IPS-11a (cell line): ENCODE measurements around the gene LIFR.

Experiments used
- H3K4me3 ChIP-seq: one replicate; pipeline ENCODE4 v1.5.1; 2013; ENCODE audit warnings: low read depth, low read length, control low read depth

The LIFR gene

DNA sequence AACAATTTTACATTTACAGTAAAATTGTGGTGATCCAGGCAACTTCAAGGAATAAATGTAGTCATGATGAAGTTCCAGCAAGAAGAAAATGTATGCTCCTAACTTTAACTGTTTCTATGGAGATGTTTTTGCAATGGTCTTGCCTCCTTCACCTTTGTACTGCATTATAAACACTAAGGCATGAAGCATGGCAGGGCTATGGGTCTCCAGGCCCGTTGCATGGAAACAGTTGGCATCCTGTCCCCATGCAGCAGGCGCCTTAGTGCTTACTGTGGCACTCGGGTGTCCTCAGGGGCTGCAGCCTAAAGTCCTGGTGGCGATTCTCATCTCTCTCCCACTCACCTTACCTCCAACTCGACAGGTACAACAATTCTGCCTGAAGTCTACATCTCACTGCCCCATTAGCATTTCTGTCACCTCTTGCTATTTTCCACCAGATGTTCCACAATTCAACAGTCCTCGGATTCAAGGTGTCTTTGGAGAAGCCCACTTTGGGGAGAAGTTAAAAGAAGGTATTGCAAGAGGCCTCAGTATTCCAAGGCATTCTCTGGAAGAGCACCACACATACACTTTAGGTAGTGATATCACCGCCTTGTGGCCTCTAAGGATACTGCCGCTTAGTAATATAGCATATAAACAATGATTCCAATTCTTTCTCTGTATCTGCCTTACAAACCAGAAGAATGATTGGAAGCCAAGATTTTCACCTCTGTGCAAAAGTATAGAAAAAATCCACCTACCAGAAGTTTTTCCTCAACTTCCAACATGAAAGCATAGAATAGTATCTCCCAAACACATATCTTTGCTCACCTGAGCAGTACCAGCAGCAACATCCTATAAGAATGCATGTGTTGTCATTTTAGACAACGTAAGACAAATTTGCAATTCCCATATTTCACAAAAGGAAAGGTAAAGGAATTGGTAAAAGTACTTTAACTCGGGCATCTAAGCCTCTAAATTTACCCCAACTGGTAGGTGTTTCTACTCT is 5.1 kb downstream of the LIFR start:
- H3K4me3 ChIP-seq: no peak overlapping the region

DNA sequence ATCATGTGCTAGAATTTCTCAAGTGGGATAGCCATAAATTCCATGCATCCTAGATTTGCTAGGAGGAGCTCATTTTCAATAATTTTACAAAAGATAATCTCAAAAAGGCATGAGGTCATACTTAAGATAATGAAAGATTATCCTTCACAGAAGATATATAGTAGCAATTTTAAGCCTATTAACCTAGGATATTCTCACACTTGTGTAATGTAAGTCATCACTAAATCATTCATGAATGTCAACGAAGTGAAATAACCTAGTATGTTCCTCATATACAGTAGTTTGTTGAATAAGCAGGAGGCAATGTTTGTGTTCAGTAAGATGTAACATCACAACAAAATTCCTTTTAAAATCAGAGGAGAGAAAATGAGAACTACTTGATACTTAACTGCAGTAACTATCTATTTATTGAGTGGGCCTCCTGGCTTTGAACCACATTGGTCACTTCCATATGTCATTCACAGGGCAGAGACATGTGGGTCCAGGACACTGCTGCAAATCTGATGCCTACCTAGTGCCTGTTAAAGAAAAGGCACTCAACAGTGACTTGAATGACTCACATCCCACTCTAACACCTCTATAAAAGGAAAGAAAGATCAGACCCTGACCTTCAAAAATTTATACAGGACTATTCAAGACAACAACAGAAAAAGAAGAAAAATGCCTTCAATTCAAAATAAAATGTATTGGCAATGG is 8.2 kb downstream of the LIFR start:
- H3K4me3 ChIP-seq: no peak overlapping the region

DNA sequence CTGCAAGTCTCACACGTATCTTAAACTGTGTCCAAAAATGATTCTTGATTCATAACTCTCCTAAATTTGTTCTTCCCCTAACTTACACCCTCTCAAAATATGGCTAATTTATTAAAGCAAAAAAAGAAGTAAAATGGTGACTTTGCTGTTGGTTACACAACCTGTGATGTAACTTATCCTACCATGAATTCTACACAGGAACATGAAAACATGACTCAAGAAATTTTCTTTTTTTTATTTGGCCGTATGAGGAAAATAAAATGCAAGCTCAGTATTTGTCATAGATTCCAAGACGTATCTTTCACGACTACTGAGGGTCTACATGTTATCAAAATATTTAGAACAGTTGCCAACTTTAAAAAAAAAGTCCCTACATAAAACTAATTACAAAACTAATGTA is 9.2 kb downstream of the LIFR start:
- no peak overlapping the region for H3K4me3 ChIP-seq

DNA sequence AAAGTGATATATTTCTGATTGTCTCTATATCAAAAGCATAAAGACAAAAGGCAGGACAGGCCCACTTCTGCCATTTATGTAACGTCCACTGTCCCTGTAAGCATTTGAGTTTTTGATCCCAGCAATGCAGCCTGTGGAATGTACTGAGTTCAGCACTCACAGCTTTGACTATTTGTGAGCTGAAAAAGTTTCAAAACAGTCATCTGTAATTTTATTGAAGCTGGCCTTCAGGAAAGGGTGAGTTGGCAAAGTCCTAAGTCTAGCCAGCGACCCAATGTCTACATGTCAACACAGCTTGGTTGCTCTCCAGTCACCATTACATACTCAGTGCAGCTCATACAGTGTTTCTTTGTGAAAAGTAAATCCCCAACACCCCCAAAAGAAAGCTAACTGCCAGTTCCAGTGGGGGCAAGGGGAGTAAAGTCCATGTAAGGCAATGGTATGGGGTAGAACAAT is 9.7 kb downstream of the LIFR start:
- no peak overlapping the region for H3K4me3 ChIP-seq

DNA sequence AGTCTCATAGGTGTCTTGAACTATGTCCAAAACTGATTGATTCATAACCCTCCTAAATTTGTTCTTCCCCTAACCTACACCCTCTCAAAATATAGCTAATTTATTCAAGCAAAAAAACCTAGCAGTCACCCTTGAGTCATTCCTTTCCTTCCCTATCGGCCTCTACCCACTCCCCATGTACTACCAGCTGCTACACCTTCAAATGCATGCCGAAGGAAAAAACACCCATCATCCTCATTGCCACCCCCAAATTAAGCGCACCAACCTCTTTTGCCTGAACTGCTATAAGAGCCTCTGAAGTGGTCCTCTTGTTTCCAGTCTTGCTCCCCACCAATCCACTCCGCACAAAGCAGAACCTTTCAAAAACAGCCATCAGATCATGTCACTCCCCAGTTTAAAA is 12.6 kb downstream of the LIFR start:
- no peak overlapping the region for H3K4me3 ChIP-seq

DNA sequence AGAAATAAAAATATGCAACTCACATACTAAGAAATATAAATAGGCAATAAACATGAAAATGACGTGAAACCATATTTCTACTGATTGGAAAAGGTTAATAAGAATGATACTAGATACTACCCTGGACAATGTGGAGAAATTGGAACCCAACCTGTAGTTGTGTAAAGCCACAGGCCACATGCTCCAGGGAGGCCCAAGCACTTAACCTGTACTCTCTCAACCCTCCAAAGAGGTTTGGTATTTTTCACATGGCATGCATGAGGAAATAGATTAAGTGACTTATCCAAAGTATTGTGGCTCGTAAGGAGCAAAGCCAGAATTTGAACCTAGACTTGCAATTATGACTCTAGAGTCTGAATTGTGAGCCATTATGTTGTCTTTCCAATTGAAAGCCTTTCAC is 13.4 kb downstream of the LIFR start:
- no peak overlapping the region for H3K4me3 ChIP-seq

DNA sequence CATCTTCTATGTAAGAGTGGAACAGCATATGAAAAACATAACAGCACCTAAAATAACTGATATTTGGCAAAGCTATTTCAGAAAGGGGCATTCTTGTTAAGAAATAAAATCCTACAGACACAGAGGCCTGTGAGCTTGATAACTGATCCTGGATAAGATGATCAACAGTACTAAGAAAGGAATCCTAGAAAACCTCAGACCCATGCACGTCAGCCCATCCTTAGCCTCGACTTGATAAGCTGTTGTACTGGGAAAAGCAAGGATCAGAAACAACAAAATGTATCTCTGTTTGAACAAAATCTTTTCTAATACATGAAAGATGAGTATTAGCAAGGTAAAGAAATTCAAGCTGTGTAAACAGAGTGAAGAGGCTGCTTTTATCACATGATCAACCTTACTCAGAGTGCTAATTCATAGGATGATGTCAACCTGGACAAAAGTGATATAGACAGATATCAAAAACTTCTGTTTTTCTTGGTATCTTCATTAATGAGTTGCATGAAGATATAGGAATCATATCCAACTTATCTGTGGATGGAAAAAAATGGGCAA is 15.2 kb downstream of the LIFR start:
- no peak overlapping the region for H3K4me3 ChIP-seq

DNA sequence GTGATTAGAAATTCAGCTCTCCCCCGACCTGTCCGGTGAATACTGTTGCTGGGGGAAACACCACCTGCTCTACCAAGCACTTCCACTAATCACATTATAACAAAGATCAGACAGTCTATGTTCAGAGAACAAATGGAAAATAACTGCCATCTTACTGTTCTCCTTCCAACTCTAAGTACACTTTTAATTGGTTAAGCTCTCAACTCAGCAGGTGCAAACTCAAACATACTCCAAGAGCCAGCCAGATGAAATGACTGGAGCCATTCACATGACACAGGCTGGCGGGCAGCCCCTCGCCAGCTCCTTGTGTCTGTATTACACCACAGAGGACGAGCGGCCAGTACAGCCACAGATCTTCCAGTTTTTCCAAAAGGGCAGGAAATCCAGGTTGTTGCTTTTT is 16.1 kb downstream of the LIFR start:
- no peak overlapping the region for H3K4me3 ChIP-seq

DNA sequence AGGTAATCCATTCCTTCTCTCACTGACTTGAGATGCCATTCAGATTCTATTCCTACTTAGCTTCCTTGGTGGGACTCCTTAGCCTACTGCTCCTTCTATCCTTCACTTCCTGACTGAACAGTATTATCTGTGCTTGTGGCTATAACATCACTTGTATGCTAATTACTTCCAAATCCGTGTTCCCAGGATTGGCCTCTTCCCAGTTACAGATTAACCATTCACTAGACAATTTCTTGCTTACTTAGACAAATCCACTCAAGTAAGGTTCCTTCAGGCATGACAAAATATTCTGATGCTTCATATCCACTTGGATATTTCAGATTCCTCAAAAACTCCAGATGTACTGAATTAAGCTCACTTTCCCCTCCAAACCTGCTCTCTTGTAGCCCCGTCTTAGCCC is 18.3 kb downstream of the LIFR start:
- H3K4me3 ChIP-seq: no peak overlapping the region

DNA sequence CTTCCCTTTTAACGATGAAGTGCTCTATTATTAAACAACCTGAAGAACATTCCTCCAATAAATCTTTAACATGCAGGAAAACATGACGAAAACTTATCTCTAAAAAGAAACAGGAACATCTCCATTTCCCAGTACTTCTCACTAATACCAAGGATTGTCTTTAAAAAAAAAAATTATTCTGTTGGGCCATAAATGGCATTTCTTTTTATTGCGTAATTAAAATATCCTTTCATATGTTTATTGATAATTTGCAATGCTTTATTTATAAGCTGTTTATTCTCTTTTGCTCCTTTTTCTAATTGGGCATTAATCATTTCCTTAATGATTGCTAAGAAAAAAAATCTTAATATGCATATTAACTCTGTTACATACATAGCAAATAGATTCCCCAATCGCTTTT is 18.9 kb downstream of the LIFR start:
- no peak overlapping the region for H3K4me3 ChIP-seq

DNA sequence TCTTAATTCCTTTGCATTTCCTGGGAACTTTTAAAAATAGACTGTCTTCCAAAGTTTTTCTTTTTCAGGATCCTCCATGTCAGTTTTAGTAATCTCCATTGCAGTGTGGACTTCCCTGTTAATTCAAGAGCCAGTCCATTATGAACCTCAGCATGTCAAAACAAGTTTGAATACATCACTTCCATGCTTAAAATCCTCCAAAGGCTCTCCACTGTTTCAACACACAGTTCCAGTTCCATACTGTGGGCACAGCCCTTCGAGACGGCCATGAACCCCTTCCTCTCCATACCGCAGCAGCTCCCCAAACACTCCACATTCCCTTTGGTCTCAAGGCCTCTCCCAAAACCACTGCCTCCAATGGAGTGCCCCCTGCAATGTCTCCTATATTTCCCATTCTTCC is 19.5 kb downstream of the LIFR start:
- H3K4me3 ChIP-seq: no peak overlapping the region

DNA sequence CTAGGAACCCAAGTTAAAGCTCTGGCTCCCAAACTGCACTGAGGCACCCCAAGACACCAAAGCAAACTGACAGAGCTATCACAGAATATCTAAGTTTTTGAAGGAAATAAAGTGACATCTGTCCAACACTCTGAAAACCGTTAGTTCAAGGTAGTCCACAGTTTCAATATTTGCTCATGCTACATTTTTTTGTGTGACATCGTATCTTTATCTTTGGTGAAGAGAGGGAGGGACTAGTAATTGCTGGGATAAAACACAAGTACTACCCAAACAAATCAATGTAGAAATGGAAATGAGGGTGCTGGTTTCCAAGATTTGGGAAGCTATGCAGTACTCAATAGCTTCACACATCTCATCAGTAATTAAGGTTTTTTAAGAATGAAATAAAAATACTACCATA is 20.6 kb downstream of the LIFR start:
- H3K4me3 ChIP-seq: no peak overlapping the region

DNA sequence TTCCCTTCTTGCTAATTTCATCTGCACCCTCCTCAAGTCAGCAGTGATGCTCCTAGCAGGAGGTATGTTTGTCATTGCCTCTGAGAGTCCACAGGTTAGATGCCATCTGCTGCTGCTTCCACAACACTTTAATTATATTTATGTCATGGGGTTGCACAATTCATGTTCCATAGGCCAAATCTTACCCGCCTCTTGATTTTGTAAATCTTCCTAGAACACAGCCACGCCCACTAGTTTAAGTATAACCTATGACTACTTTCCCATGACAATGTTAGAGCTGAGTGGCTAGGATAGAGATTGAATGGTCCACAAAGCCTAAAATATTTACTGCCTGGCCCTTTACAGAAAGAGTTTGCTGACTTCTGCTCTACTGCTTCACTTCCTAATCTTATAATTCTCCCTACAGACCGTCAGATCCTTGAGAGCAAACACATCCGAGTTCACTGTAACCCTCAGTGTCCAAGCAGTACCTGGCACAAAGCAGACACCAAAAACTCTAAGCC is 21.1 kb downstream of the LIFR start:
- no peak overlapping the region for H3K4me3 ChIP-seq

DNA sequence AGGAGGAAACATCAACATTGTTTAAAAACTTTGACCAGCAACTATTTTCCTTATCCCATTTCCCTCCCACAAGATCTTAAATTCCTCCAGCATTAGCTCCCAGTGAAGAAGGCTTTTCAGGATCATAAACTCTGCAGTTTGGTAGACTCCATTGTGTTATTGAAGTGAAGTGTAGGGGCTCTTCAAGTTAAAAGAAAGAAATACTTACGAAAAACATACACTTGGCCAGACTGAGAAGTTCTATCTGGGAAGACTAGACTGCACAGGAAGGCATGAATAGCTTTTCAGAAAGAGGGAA is 22.3 kb downstream of the LIFR start:
- H3K4me3 ChIP-seq: no peak overlapping the region

DNA sequence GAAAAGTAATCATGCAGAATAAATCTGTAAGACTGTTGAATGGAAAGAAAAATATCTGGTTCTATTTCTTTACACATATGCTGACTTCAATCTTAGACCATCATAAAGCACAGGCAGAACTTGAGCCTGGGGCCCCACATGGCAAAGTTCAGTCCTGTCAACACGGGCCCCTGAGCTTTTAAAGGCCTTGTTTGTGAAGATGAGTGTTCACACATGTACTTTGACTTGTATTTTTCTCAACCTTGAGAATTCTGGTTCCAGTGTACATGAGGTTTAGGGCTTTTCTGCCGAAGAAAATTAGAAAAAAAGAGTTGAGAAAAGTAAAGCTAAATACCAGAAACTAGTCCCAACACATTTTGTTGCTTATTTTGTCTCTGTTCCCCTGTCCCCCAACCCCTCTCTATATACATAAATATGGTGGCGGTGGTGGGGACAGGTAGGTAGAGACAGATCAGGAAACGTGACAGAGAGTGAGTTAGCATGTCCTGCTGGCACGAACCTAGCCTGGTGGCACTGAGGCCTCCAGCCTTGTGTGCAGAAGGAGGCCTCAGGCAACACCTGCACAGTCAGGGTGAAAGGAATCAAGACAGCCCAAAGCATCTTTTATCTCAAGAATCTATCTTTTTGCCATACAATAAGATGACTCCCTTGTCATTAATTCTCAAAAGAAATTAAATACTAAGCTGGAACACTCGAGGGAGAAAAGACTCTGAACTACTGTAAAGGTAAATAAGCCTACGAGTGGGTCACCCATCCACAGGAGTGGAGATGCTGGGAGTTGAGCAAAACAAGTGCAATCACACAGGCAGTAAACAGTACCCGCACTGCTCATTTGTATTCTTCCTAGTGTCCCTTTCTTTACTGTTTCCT is 22.9 kb downstream of the LIFR start:
- H3K4me3 ChIP-seq: no peak overlapping the region

DNA sequence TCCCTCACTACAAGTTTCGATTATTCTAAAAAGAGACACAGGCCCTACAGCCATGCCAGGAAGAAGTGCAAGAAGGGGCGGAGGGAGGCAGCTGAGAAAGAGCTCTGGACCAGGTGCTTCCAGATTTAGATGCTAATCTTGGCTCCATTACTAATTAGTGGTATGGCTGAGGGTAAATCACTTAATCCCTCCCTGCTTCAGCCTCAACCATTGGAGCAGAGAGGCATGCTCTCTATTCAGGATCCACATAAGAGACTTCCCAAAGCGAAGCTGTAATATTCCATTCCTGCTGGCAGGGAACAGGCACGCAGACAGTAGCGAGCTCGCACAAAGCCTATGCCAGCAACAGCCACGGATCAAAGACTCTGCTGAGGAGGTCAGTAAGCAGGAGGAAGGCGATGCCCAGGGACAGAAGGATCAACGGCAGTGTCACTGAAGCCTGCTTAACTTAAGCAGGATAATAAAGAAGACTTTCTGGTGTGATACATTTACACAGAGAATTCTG is 24.2 kb downstream of the LIFR start:
- no peak overlapping the region for H3K4me3 ChIP-seq

DNA sequence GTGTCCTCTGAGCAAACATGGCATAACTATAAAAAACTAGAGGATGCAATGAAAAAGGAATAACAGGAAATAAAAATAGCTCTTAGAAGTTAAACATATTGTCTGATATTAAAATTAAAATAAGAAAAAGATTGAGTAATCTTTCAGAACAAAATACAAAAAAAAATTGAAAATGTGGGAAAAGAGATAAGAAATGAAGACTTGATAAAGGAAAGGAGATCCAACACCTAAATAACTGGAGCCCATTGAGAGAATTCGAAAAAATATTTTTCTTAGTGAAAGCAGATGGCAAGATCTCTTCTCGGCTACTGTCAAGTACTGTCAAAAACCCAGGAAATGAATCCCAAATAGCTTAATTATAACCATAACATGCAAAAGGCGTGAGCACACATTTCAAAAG is 24.9 kb downstream of the LIFR start:
- H3K4me3 ChIP-seq: no peak overlapping the region

DNA sequence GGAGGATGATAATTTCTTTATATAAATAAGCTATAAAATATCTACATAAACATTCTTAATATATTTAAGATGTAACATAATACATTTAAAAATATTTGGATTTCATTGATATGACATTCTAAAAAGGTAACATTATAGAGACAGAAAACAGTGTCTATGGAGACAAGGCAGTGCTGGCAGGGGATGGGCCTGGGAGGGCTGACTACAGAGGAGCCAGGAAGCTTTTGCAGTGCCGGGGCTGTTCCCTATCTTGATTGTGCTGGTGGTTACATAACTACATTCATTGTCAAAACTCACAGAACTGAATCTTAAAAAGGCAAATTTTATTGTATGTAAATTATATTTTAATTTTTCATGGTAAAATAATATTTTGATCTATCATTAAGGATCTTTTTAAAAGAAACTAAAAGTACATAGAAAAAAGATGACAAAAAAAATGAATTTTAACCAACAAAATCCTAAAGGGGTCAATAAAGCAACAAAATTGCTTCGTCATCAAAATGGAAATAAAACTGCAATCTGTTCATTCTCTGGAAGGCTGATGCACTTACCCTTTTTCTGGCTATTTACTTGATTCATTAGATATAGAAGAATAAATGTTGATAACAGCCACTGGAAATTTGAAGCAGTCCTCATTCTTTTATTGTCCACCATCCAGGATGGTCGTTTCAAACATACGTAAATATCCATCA is 26.3 kb downstream of the LIFR start:
- no peak overlapping the region for H3K4me3 ChIP-seq

DNA sequence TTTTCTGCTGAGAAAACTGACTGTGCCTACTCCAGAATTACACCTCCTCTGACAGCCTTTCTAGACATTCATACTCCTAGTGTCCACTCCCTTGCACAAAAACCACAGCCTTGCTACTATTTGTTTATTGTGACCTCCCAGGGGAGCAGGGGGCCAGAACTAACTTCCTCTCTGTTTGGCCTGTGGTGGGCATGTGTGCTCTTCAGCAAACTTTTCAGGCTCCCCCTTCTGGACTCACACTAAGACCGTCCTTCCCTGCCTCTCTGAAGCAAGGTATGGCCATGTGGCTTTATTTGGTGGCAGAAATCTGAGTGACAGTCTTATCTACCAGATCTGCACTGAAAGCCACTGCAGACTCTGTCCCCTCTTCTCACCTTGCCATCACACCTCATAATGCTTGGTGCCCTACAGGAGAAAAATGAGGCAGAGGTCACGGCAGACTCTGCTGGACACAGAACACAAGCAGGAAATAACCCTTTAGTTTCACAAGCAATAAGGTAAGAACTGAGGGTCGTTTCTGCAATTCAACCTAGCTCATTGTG is 28.2 kb downstream of the LIFR start:
- H3K4me3 ChIP-seq: no peak overlapping the region

DNA sequence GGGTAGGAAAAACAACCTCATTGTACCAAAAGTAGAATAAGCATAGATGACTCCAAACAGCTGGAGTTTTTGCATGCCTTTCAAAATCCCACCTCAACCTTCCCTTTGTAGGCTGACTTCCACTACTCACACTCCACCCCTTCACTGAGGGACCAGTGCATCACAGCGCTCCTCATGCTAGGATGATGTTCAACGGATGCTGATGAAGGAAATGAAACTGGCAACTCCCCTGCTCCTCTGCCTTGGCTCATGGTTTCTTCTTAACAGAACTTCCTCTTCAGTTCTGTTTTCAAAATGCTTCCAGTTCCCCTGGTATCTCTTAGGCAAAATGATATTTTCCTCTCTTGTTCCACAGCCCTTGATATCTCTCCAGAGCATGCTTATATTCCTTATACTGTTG is 29.0 kb downstream of the LIFR start:
- H3K4me3 ChIP-seq: no peak overlapping the region
